Mesenchymal stem cell (in vitro differentiated cells and primary cell): ENCODE measurements around the gene PRR3.

ENCODE experiments used
- DNase-seq: peaks from one replicate; pipeline ENCODE4 v3.0.0-alpha.2; 2013
- H2AFZ ChIP-seq: one replicate; pipeline ENCODE4 v1.6.1; 2013; ENCODE audit warnings: low read depth, mild to moderate bottlenecking, control low read depth, inconsistent platforms, low read length, moderate library complexity
- H2AK5ac ChIP-seq: 2 replicates; pipeline ENCODE4 v1.6.1; 2013; ENCODE audit warnings: low read length, moderate library complexity, mild to moderate bottlenecking, inconsistent platforms; ENCODE audit not compliant: severe bottlenecking
- H2BK120ac ChIP-seq: one replicate; pipeline ENCODE4 v1.6.1; 2013; ENCODE audit warnings: low read depth, mild to moderate bottlenecking, inconsistent platforms, low read length, moderate library complexity
- H2BK12ac ChIP-seq, 2 experiments: one replicate each; pipeline ENCODE4 v1.6.1; 2013; ENCODE audit warnings: inconsistent platforms in 2 of 2, low read length in 2 of 2, mild to moderate bottlenecking in 2 of 2, moderate library complexity in 2 of 2, control low read depth in 1 of 2
- H2BK15ac ChIP-seq: one replicate; pipeline ENCODE4 v1.6.1; 2013; ENCODE audit warnings: mild to moderate bottlenecking, low read depth, inconsistent platforms; ENCODE audit not compliant: poor library complexity, severe bottlenecking
- H2BK5ac ChIP-seq: 2 replicates; pipeline ENCODE4 v1.6.1; 2013; ENCODE audit warnings: low read depth, mild to moderate bottlenecking, low read length, control low read depth, inconsistent platforms; ENCODE audit not compliant: poor library complexity, severe bottlenecking
- H3K14ac ChIP-seq, 2 experiments: one replicate each; pipeline ENCODE4 v1.6.1; 2013; ENCODE audit warnings: inconsistent platforms in 2 of 2, low read length in 2 of 2, control low read depth in 1 of 2, mild to moderate bottlenecking in 1 of 2, moderate library complexity in 1 of 2
- H3K18ac ChIP-seq, 2 experiments: one replicate each; pipeline ENCODE4 v1.6.1; 2013; ENCODE audit warnings: inconsistent platforms in 2 of 2, low read length in 2 of 2, control low read depth in 1 of 2, low read depth in 1 of 2, mild to moderate bottlenecking in 1 of 2
- H3K23ac ChIP-seq, 2 experiments: one replicate each; pipeline ENCODE4 v1.6.1; 2013; ENCODE audit warnings: inconsistent platforms in 2 of 2, low read length in 2 of 2, mild to moderate bottlenecking in 2 of 2, moderate library complexity in 2 of 2, control low read depth in 1 of 2
- H3K27ac ChIP-seq: 2 replicates; pipeline ENCODE4 v1.5.1; 2013; ENCODE audit warnings: mild to moderate bottlenecking, moderate library complexity, low read length, control low read depth, inconsistent platforms; ENCODE audit not compliant: poor library complexity, severe bottlenecking
- H3K27me3 ChIP-seq, 2 experiments: 2 replicates each; pipeline versions ENCODE4 v1.6.1 to v1.7.0; 2013; ENCODE audit warnings: low read length in 2 of 2, mild to moderate bottlenecking in 2 of 2, moderate library complexity in 2 of 2, control low read depth in 1 of 2, inconsistent platforms in 1 of 2; ENCODE audit not compliant: control insufficient read depth in 1 of 2, insufficient read depth in 1 of 2
- H3K36me3 ChIP-seq, 2 experiments: 2 replicates each; pipeline versions ENCODE4 v1.6.1 to v1.7.0; 2013; ENCODE audit warnings: low read length in 2 of 2, control low read depth in 1 of 2, inconsistent platforms in 1 of 2, low read depth in 1 of 2, mild to moderate bottlenecking in 1 of 2; ENCODE audit not compliant: insufficient read depth in 2 of 2, control insufficient read depth in 1 of 2
- H3K4ac ChIP-seq, 2 experiments: one replicate each; pipeline ENCODE4 v1.6.1; 2013; ENCODE audit warnings: inconsistent platforms in 2 of 2, low read length in 2 of 2, mild to moderate bottlenecking in 2 of 2, moderate library complexity in 2 of 2, control low read depth in 1 of 2, low read depth in 1 of 2
- H3K4me1 ChIP-seq: 2 replicates; pipeline ENCODE4 v1.6.1; 2013; ENCODE audit warnings: low read depth, low read length, control low read depth; ENCODE audit not compliant: control insufficient read depth, insufficient read depth
- H3K4me2 ChIP-seq: 2 replicates; pipeline ENCODE4 v1.6.1; 2013; ENCODE audit warnings: low read length, mild to moderate bottlenecking, inconsistent platforms; ENCODE audit not compliant: poor library complexity, severe bottlenecking
- H3K4me3 ChIP-seq, 2 experiments: 2 replicates each; pipeline versions ENCODE4 v1.5.1 to v1.7.0; 2013; ENCODE audit warnings: low read length in 2 of 2, mild to moderate bottlenecking in 2 of 2, control low read depth in 1 of 2, low read depth in 1 of 2; ENCODE audit not compliant: insufficient read depth in 1 of 2
- H3K79me1 ChIP-seq: replicated peaks from 2 replicates; pipeline ENCODE4 v1.6.1; 2013; ENCODE audit warnings: mild to moderate bottlenecking, control low read depth, low read length, inconsistent platforms; ENCODE audit not compliant: poor library complexity, severe bottlenecking
- H3K9ac ChIP-seq: 2 replicates; pipeline ENCODE4 v1.7.0; 2013; ENCODE audit warnings: mild to moderate bottlenecking, low read length, moderate library complexity
- H3K9me3 ChIP-seq: 2 replicates; pipeline ENCODE4 v1.7.0; 2013; ENCODE audit warnings: mild to moderate bottlenecking, low read length; ENCODE audit not compliant: control insufficient read depth
- H4K8ac ChIP-seq: one replicate; pipeline ENCODE4 v1.6.1; 2013; ENCODE audit warnings: inconsistent platforms, mild to moderate bottlenecking, low read length, moderate library complexity
- H4K91ac ChIP-seq: one replicate; pipeline ENCODE4 v1.6.1; 2013; ENCODE audit warnings: mild to moderate bottlenecking, low read length, inconsistent platforms
- WGBS: methylation state at CpG from one replicate; pipeline ENCODE4 v1.1.7; 2013; ENCODE audit warnings: mixed read lengths; 5-methylcytosine and 5-hydroxymethylcytosine counted together

Gene PRR3

DNA sequence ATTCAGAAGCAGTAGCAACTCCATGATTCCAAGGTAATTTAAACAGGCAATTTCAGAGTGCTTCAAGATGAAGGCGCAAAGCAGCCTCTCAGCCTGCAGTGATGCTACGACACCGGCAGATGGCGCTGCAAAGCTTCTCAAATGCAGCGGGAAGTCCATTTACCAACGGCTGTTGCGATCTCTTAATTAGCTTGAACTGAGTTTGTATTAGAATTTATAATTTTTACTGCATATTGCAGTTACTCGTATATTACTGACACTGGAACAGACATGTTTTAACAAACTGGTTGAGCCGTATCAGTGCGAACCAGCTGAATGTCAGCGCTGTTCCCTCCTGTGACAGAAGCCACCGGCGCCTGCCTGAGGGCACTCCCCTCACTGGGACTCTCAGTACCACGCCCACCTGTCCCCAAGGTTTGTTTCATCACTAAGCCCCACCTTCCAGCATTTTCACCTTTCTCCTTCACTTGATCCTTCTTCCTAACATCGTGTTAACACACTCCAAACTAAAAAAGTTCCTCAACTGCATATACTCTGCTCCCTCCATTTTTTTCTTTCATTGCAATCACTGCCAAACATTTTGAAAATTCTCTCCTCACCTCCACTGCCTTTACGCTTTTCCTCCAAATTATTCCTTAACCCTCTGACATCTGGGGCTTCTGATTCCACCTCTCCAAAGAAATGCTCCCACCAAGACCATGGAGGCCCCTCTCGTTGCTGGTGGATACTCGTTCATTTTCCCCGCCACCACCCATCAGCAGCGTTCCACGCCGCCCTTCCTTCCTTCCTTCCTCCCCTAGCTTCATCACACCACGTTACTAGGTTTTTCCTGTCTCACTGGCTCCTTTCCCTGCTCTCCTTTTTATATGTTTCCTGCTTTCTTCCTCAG, 15.3 kb upstream of the PRR3 start:
- no peak overlapping the region for H2BK120ac ChIP-seq
- H4K91ac ChIP-seq, result no peak overlapping the region
- H3K27me3 ChIP-seq, result no peaks in the 10 kb centered on the region
- H2AK5ac ChIP-seq, result no peak overlapping the region
- no peak overlapping the region for H3K4ac ChIP-seq
- H3K36me3 ChIP-seq, result peaks cover 16 to 39% of the 10 kb centered on the region in 2 experiments
- H3K27ac ChIP-seq, result no peak overlapping the region
- no peaks in the 10 kb centered on the region for H3K4me1 ChIP-seq
- DNase-seq, result peak; percentile 85
- H4K8ac ChIP-seq, result no peak overlapping the region
- no peak overlapping the region for H2BK5ac ChIP-seq
- 28% methylated on average over 21 of the region's 23 CpGs for WGBS
- no peaks in the 10 kb centered on the region for H3K9me3 ChIP-seq
- no peak overlapping the region for H2AFZ ChIP-seq
- H3K9ac ChIP-seq, result peak overlapping the region; percentile 65
- no peak overlapping the region for H2BK15ac ChIP-seq
- peaks cover 3% of the 10 kb centered on the region for H3K79me1 ChIP-seq
- H3K4me3 ChIP-seq, result peak overlapping the region in 1 of 2 experiments; percentile 62
- H3K18ac ChIP-seq, result no peak overlapping the region
- no peak overlapping the region for H2BK12ac ChIP-seq
- H3K4me2 ChIP-seq, result peak overlapping the region; percentile 80
- no peak overlapping the region for H3K14ac ChIP-seq
- H3K23ac ChIP-seq, result no peak overlapping the region

DNA sequence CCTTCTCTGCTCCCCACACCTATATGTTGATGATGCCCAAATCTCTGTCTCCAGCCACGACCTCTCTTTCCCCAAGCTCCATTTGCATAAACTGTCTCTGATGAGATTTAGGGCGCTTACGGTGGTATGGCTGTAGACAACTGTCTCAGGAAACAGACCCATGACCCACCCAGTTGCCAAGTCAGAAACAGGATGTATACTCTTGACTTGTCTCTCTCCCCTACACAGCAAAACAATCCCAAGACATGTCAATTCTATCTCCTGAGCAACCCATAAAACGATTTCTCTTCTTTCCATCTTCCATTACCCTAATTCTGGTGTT, 14.7 kb upstream of the PRR3 start:
- H2AFZ ChIP-seq, result no peak overlapping the region
- no peak overlapping the region for H4K91ac ChIP-seq
- no peak for DNase-seq
- H3K36me3 ChIP-seq, result peaks cover 22 to 45% of the 10 kb centered on the region in 2 experiments
- H3K23ac ChIP-seq, result no peak overlapping the region
- peak overlapping the region; percentile 65 for H3K9ac ChIP-seq
- H2BK15ac ChIP-seq, result no peak overlapping the region
- H3K79me1 ChIP-seq, result peaks cover 3% of the 10 kb centered on the region
- no peak overlapping the region for H3K14ac ChIP-seq
- H2BK5ac ChIP-seq, result no peak overlapping the region
- no peak overlapping the region for H2BK120ac ChIP-seq
- no peak overlapping the region for H4K8ac ChIP-seq
- no peaks in the 10 kb centered on the region for H3K27me3 ChIP-seq
- H2AK5ac ChIP-seq, result no peak overlapping the region
- WGBS, result 34% methylated on average over 4 of the region's 4 CpGs
- H3K4me2 ChIP-seq, result no peak overlapping the region
- no peak overlapping the region for H3K4me3 ChIP-seq
- no peak overlapping the region for H2BK12ac ChIP-seq
- H3K4me1 ChIP-seq, result no peaks in the 10 kb centered on the region
- H3K18ac ChIP-seq, result no peak overlapping the region
- no peak overlapping the region for H3K4ac ChIP-seq
- no peaks in the 10 kb centered on the region for H3K9me3 ChIP-seq
- no peak overlapping the region for H3K27ac ChIP-seq

DNA sequence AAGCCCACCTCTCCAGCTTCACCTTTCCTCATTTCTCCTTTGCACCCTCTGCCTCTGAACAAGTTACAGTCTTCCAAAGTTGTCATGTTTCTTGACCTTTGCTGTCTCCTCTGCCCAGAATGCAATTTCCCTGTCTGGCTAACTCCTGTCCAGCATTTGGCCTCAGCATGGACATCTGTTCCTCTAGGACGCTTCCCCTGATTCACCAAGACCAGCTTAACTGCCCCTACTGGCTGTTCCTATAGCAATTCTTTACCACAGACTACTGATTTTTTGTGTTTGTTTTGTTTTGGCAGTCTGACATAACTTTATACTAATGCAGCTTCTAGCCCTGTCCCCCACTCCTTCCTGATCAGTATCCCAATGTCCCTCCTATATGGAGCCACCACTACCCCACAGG, 14.2 kb upstream of the PRR3 start:
- Histone ChIP-seq H3K9ac (no peak overlapping the region), H2BK12ac (no peak overlapping the region), H2BK120ac (no peak overlapping the region), H2AFZ (no peak overlapping the region), H3K27me3 (no peaks in the 10 kb centered on the region), H3K23ac (no peak overlapping the region), H3K14ac (no peak overlapping the region), H4K8ac (no peak overlapping the region), H2BK5ac (no peak overlapping the region), H3K9me3 (no peaks in the 10 kb centered on the region), H2AK5ac (no peak overlapping the region), H3K36me3 (peaks cover 27 to 49% of the 10 kb centered on the region in 2 experiments), H3K18ac (no peak overlapping the region), H3K4me1 (no peaks in the 10 kb centered on the region), H3K4me2 (no peak overlapping the region), H2BK15ac (no peak overlapping the region), H4K91ac (no peak overlapping the region), H3K27ac (no peak overlapping the region), H3K4me3 (no peak overlapping the region), H3K79me1 (peaks cover 3% of the 10 kb centered on the region), H3K4ac (no peak overlapping the region)
- WGBS, result no CpG with 5 or more reads among the region's 1 CpG
- DNase-seq, result peak; percentile 53

DNA sequence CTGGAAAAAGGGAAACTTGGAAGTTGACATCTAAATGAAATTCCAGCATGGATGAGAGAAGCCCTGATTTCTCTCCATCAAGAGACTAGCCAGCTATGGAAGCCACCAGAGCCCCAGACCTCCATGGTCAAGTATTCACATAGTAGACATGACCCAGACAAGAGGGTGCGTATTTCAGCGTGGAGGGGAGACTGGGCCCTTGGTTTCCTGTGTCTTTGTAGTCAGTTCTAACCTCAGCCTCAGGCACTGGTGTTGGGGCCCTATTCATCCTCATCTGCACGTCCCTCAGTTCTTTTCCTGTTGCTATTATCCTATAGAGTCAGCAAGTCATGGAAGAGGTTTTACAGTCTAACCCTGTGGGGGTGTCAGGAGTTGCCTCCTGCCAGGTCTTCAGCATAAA, 13.3 kb upstream of the PRR3 start:
- Histone ChIP-seq H3K27ac (no peak overlapping the region), H3K18ac (no peak overlapping the region), H2BK15ac (no peak overlapping the region), H3K4me1 (no peaks in the 10 kb centered on the region), H2BK12ac (no peak overlapping the region), H4K91ac (no peak overlapping the region), H3K9me3 (no peaks in the 10 kb centered on the region), H3K4me3 (no peak overlapping the region), H3K79me1 (peaks cover 5% of the 10 kb centered on the region), H2AFZ (no peak overlapping the region), H2AK5ac (no peak overlapping the region), H4K8ac (no peak overlapping the region), H3K4me2 (no peak overlapping the region), H3K23ac (no peak overlapping the region), H2BK5ac (no peak overlapping the region), H3K27me3 (no peaks in the 10 kb centered on the region), H3K36me3 (peaks cover 34 to 49% of the 10 kb centered on the region in 2 experiments), H3K9ac (no peak overlapping the region), H2BK120ac (no peak overlapping the region), H3K4ac (no peak overlapping the region), H3K14ac (no peak overlapping the region)
- WGBS, result 90% methylated on average over 3 of the region's 3 CpGs
- no peak for DNase-seq
